Endodermal cell (in vitro differentiated cells): ENCODE results near the gene STAM2. TPM values are rescaled to one million over a fixed set of nuclear protein-coding genes. Genes with fewer than 3 reads are reported as not detected.

ENCODE experiments used
- DNase-seq: peaks from one replicate; pipeline ENCODE4 v3.0.0-alpha.2; 2017
- H3K27ac ChIP-seq: 2 replicates; pipeline ENCODE4 v1.5.1; 2013; ENCODE audit warnings: mild to moderate bottlenecking, low read depth, low read length, moderate library complexity
- H3K27me3 ChIP-seq: 2 replicates; pipeline ENCODE4 v1.6.1; 2013; ENCODE audit warnings: mild to moderate bottlenecking, low read length, moderate library complexity; ENCODE audit not compliant: insufficient read depth, control insufficient read depth, poor library complexity, severe bottlenecking
- H3K36me3 ChIP-seq: 2 replicates; pipeline ENCODE4 v1.7.0; 2013; ENCODE audit warnings: mild to moderate bottlenecking, low read length, moderate library complexity; ENCODE audit not compliant: control insufficient read depth, insufficient read depth
- H3K4me1 ChIP-seq: one replicate; pipeline ENCODE4 v1.7.0; 2013; ENCODE audit warnings: low read length; ENCODE audit not compliant: control insufficient read depth, insufficient read depth
- H3K4me3 ChIP-seq: 2 replicates; pipeline ENCODE4 v1.5.1; 2013; ENCODE audit warnings: mild to moderate bottlenecking, low read length, moderate library complexity
- H3K9ac ChIP-seq: 2 replicates; pipeline ENCODE4 v1.6.1; 2013; ENCODE audit warnings: mild to moderate bottlenecking, low read length, moderate library complexity; ENCODE audit not compliant: poor library complexity, severe bottlenecking; ENCODE audit errors: extremely low read depth
- H3K9me3 ChIP-seq: 2 replicates; pipeline ENCODE4 v1.6.1; 2013; ENCODE audit warnings: mild to moderate bottlenecking, low read length, moderate library complexity; ENCODE audit not compliant: control insufficient read depth
- H3K27ac Mint-ChIP-seq: 2 replicates; pipeline ENCODE4 v1.8.0; 2020; ENCODE audit warnings: mixed read lengths
- H3K27me3 Mint-ChIP-seq: 2 replicates; pipeline ENCODE4 v1.8.0; 2021; ENCODE audit warnings: mild to moderate bottlenecking, mixed read lengths; ENCODE audit not compliant: insufficient read depth
- H3K36me3 Mint-ChIP-seq: 2 replicates; pipeline ENCODE4 v1.8.0; 2020; ENCODE audit warnings: low read depth, mixed read lengths
- H3K4me1 Mint-ChIP-seq: 2 replicates; pipeline ENCODE4 v1.8.0; 2020; ENCODE audit warnings: mixed read lengths
- H3K4me3 Mint-ChIP-seq: 2 replicates; pipeline ENCODE4 v1.8.0; 2020; ENCODE audit warnings: mild to moderate bottlenecking, moderate library complexity, mixed read lengths
- H3K9me3 Mint-ChIP-seq: 2 replicates; pipeline ENCODE4 v1.8.0; 2020; ENCODE audit warnings: mild to moderate bottlenecking, mixed read lengths
- WGBS, 2 experiments: methylation state at CpG; one replicate each; pipeline versions ENCODE4 v1.1.5 to v1.1.7; 2013; ENCODE audit warnings: missing lambda C conversion rate in 2 of 2, mixed read lengths in 1 of 2; ENCODE audit not compliant: insufficient coverage in 1 of 2, insufficient read length in 1 of 2; 5-methylcytosine and 5-hydroxymethylcytosine counted together
- total RNA-seq, 2 donors: library from RNA; stranded (reverse); fragmentation: NEBNext Ultra II Directional in 1 of 2; extraction: Animal tissue kit (Norgen Biotek cat#: 25700) in 1 of 2; gene quantifications; 2 replicates in 1 of 2; 3 replicates in 1 of 2; pipeline ENCODE4 v1.2.1, GENCODE V29; 2021
- TF ChIP-seq, protein P1 (sequence below): fragments of 200-600 bp; sonication (generic); conservative IDR thresholded peaks from 2 replicates; pipeline ENCODE4 v1.5.0; 2021; ENCODE audit warnings: antibody characterized with exemption, mild to moderate bottlenecking

Gene STAM2
- total RNA-seq, 2 donors from 2014 or later = 21.5 to 30.9 TPM

DNA sequence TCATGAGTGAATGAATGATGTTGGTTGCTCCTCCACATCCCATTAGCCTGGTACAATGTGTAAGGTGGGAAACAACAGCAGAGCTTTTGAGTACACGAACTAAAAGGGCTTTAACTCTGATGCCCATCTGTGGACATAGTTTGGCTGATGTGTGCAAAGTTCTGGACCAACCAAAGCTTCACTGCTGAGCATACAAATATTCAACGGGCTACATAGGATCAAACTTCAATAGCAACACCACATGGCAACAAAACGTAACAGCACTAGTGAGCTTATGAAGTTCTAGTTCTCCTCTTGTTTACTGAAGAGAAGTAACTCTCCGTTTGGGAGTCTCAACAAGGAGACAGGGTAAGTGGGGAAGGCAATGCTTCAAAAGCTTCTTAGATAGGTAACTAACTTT is 20.4 kb downstream of the STAM2 start:
- Mint-ChIP-seq H3K27me3 (no peaks in the 10 kb centered on the region), H3K27ac (no peak overlapping the region), H3K4me1 (no peaks in the 10 kb centered on the region), H3K9me3 (peaks cover 38% of the 10 kb centered on the region), H3K36me3 (peaks cover 33% of the 10 kb centered on the region), H3K4me3 (no peak overlapping the region)
- no peak for DNase-seq
- Histone ChIP-seq H3K4me3 (no peak overlapping the region), H3K27ac (no peak overlapping the region), H3K9me3 (peaks cover 27% of the 10 kb centered on the region), H3K27me3 (no peaks in the 10 kb centered on the region), H3K9ac (no peak overlapping the region), H3K36me3 (peaks cover 9% of the 10 kb centered on the region), H3K4me1 (no peaks in the 10 kb centered on the region)
- TF ChIP-seq, protein P1, sequence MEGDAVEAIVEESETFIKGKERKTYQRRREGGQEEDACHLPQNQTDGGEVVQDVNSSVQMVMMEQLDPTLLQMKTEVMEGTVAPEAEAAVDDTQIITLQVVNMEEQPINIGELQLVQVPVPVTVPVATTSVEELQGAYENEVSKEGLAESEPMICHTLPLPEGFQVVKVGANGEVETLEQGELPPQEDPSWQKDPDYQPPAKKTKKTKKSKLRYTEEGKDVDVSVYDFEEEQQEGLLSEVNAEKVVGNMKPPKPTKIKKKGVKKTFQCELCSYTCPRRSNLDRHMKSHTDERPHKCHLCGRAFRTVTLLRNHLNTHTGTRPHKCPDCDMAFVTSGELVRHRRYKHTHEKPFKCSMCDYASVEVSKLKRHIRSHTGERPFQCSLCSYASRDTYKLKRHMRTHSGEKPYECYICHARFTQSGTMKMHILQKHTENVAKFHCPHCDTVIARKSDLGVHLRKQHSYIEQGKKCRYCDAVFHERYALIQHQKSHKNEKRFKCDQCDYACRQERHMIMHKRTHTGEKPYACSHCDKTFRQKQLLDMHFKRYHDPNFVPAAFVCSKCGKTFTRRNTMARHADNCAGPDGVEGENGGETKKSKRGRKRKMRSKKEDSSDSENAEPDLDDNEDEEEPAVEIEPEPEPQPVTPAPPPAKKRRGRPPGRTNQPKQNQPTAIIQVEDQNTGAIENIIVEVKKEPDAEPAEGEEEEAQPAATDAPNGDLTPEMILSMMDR = no peak
- 80 to 89% methylated on average over 1 to 4 of the region's 4 CpGs for WGBS, 2 experiments

DNA sequence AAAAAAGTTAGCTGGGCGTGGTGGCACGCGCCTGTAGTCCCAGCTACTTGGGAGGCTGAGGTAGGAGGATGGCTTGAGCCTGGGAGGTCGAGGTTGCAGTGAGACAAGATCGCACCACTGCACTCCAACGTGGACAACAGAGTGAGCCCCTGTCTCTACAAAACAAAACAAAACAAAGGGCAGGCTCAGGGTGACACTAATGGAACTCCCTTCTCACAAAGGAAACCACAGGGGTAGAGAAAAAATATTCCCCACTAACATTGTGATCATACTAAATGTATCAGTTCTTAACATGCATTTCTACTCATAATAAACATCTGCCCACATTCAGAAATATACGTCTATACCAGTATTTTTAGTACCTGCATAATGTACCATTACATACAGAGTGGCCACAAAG is 21.1 kb downstream of the STAM2 start:
- peaks cover 27% of the 10 kb centered on the region for H3K9me3 ChIP-seq
- H3K36me3 ChIP-seq = peaks cover 9% of the 10 kb centered on the region
- no peaks in the 10 kb centered on the region for H3K27me3 Mint-ChIP-seq
- TF ChIP-seq, protein P1 = no peak
- no peaks in the 10 kb centered on the region for H3K4me1 ChIP-seq
- no peaks in the 10 kb centered on the region for H3K4me1 Mint-ChIP-seq
- 90 to 100% methylated on average over 3 to 7 of the region's 7 CpGs for WGBS, 2 experiments
- no peak overlapping the region for H3K9ac ChIP-seq
- H3K4me3 Mint-ChIP-seq = no peak overlapping the region
- H3K27ac ChIP-seq = no peak overlapping the region
- DNase-seq = no peak
- H3K4me3 ChIP-seq = no peak overlapping the region
- H3K27me3 ChIP-seq = no peaks in the 10 kb centered on the region
- peaks cover 29% of the 10 kb centered on the region for H3K36me3 Mint-ChIP-seq
- peaks cover 30% of the 10 kb centered on the region for H3K9me3 Mint-ChIP-seq
- peak overlapping the region; percentile 11 for H3K27ac Mint-ChIP-seq

DNA sequence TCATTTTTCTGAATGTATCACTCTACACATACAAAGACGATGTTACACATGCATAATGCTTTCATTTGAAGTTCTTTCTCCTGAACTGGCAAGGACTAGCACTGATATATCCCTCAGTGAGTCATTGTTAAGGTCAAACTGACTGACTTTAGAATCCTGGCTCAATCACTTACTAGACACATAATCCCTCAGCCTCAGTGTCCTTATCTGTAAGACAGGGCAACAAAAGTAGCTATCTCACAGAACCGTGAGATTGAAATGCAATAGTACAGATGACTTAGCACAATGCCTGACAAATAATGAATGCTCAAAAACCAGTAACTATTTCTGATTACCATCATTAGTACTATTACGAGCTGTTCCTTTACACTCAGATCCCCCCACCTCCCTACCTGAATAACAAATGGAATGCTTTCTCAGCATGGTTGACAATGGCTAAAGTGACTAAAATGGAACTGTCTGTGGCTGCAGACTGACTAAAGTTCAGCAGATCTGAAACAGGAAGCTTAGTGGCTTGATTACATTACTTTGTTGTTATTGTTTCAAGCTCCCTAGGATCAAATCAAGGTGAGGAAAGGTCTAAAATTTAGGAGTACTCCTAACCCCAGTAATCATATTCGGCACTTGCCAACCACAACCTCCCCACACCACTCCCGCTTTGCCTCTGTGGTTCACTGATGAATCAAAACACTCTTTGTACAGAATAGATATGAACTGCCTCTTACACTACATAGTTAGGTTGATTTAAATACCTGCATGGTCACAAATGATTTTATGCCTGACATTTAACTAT is 40.9 kb downstream of the STAM2 start:
- Histone ChIP-seq H3K4me1 (peaks cover 3% of the 10 kb centered on the region), H3K27ac (no peak overlapping the region), H3K9me3 (no peaks in the 10 kb centered on the region), H3K9ac (no peak overlapping the region), H3K4me3 (no peak overlapping the region), H3K36me3 (peaks cover 21% of the 10 kb centered on the region), H3K27me3 (no peaks in the 10 kb centered on the region)
- Mint-ChIP-seq H3K36me3 (peaks cover 14% of the 10 kb centered on the region), H3K4me1 (peaks cover 13% of the 10 kb centered on the region), H3K9me3 (no peaks in the 10 kb centered on the region), H3K27ac (peak overlapping the region; percentile 4), H3K27me3 (no peaks in the 10 kb centered on the region), H3K4me3 (no peak overlapping the region)
- DNase-seq = no peak
- WGBS, 2 experiments = 78 to 83% methylated on average over 3 to 5 of the region's 5 CpGs
- TF ChIP-seq, protein P1 = no peak
